Neural cell (in vitro differentiated cells): ENCODE data around the gene HPX. TPM values are rescaled to one million over a fixed set of nuclear protein-coding genes. Genes with fewer than 3 reads are reported as not detected.
A peak's percentile ranks its signal among the peaks of the same experiment; 100 is the strongest.

ENCODE experiments used
- H2AFZ ChIP-seq: fragments of 200-600, 300-800 bp; sonication (generic), shearing (Covaris generic); 2 replicates; pipeline ENCODE4 v1.6.0; 2014; ENCODE audit warnings: low read depth, mild to moderate bottlenecking, antibody characterized with exemption, low read length, moderate library complexity
- H3F3A ChIP-seq: fragments of 200-600 bp; shearing (Covaris generic); 2 replicates; pipeline ENCODE4 v1.6.1; 2016; ENCODE audit warnings: mild to moderate bottlenecking, moderate library complexity, mixed read lengths, antibody characterized with exemption, low read length; ENCODE audit not compliant: insufficient read depth, poor library complexity, severe bottlenecking
- H3K27ac ChIP-seq: fragments of 200-600, 300-800 bp; sonication (generic), shearing (Covaris generic); 2 replicates; pipeline ENCODE4 v1.5.1; 2014; ENCODE audit warnings: mild to moderate bottlenecking, low read length, moderate library complexity
- H3K27me3 ChIP-seq: fragments of 300-800, 200-600 bp; sonication (generic), shearing (Covaris generic); 2 replicates; pipeline ENCODE4 v1.6.0; 2014; ENCODE audit warnings: mild to moderate bottlenecking, low read depth, low read length, moderate library complexity; ENCODE audit not compliant: insufficient read depth
- H3K36me3 ChIP-seq: fragments of 300-800, 200-600 bp; sonication (generic), shearing (Covaris generic); 2 replicates; pipeline ENCODE4 v1.5.1; 2014; ENCODE audit warnings: mild to moderate bottlenecking, antibody characterized with exemption, low read length, moderate library complexity; ENCODE audit not compliant: insufficient read depth
- H3K4me2 ChIP-seq: fragments of 300-800, 200-600 bp; sonication (generic), shearing (Covaris generic); 2 replicates; pipeline ENCODE4 v1.6.0; 2014; ENCODE audit warnings: mild to moderate bottlenecking, low read length
- H3K4me3 ChIP-seq: fragments of 300-800, 200-600 bp; sonication (generic), shearing (Covaris generic); 2 replicates; pipeline ENCODE4 v1.5.1; 2014; ENCODE audit warnings: mild to moderate bottlenecking, low read length, moderate library complexity
- H3K79me2 ChIP-seq: fragments of 200-600 bp; shearing (Covaris generic); replicated peaks from 2 replicates; pipeline ENCODE4 v1.6.0; 2014; ENCODE audit warnings: mild to moderate bottlenecking, low read length, moderate library complexity; ENCODE audit not compliant: insufficient read depth
- H3K9ac ChIP-seq: fragments of 300-800, 200-600 bp; sonication (generic), shearing (Covaris generic); 2 replicates; pipeline ENCODE4 v1.6.1; 2016; ENCODE audit warnings: mild to moderate bottlenecking, low read length, mixed read lengths
- H3K9me2 ChIP-seq: fragments of 200-600 bp; shearing (Covaris generic); 2 replicates; pipeline ENCODE4 v1.6.1; 2016; ENCODE audit warnings: mild to moderate bottlenecking, low read length, mixed read lengths; ENCODE audit not compliant: insufficient read depth
- H3K9me3 ChIP-seq: fragments of 200-600, 300-800 bp; sonication (generic), shearing (Covaris generic); 2 replicates; pipeline ENCODE4 v1.6.1; 2016; ENCODE audit warnings: mild to moderate bottlenecking, mixed run types, low read length, moderate library complexity, mixed read lengths
- H4K20me1 ChIP-seq: fragments of 200-600 bp; shearing (Covaris generic); 2 replicates; pipeline ENCODE4 v1.6.1; 2016; ENCODE audit warnings: mild to moderate bottlenecking, mixed run types; ENCODE audit not compliant: insufficient read depth
- EP300 ChIP-seq: fragments of 450-650 bp; conservative IDR thresholded peaks from 2 replicates; pipeline ENCODE4 v1.6.1; 2014; ENCODE audit warnings: antibody characterized with exemption, mild to moderate bottlenecking, moderate library complexity; ENCODE audit not compliant: poor library complexity, severe bottlenecking
- EZH2 ChIP-seq: fragments of 200-600, 300-800 bp; shearing (Covaris generic), sonication (generic); IDR thresholded peaks from 2 replicates; pipeline ENCODE4 v1.6.1; 2014; ENCODE audit warnings: antibody characterized with exemption, low read length, borderline replicate concordance, mild to moderate bottlenecking; ENCODE audit not compliant: insufficient read depth, poor library complexity, severe bottlenecking
- MXI1 ChIP-seq: fragments of 450-650 bp; conservative IDR thresholded peaks from 2 replicates; pipeline ENCODE4 v1.6.1; 2014; ENCODE audit warnings: antibody characterized with exemption, mild to moderate bottlenecking; ENCODE audit not compliant: poor library complexity, severe bottlenecking
- POLR2AphosphoS5 ChIP-seq: IDR thresholded peaks from 2 replicates; pipeline ENCODE4 v1.6.1; 2012
- RAD21 ChIP-seq: fragments of 450-650 bp; conservative IDR thresholded peaks from 2 replicates; pipeline ENCODE4 v1.6.1; 2014; ENCODE audit warnings: antibody characterized with exemption, mild to moderate bottlenecking, moderate library complexity
- SMC3 ChIP-seq: fragments of 450-650 bp; conservative IDR thresholded peaks from 2 replicates; pipeline ENCODE4 v1.6.1; 2014; ENCODE audit warnings: antibody characterized with exemption, mild to moderate bottlenecking, moderate library complexity; ENCODE audit not compliant: poor library complexity
- TAF1 ChIP-seq: IDR thresholded peaks from 2 replicates; pipeline ENCODE4 v1.6.1; 2012; ENCODE audit warnings: low read depth
- polyA plus RNA-seq: library from polyadenylated mRNA; depleted of rRNA; stranded (reverse); fragments of >200 nt; gene quantifications from 2 replicates; pipeline ENCODE4 v1.2.3, GENCODE V29; 2014
- TF ChIP-seq, protein P1 (sequence below): fragments of 450-650 bp; IDR thresholded peaks from 2 replicates; pipeline ENCODE4 v1.5.1; 2014; ENCODE audit warnings: antibody characterized with exemption, mild to moderate bottlenecking, moderate library complexity; ENCODE audit not compliant: poor library complexity, severe bottlenecking
- TF ChIP-seq, protein P2 (sequence below): IDR thresholded peaks from 2 replicates; pipeline ENCODE4 v1.6.1; 2012; ENCODE audit warnings: borderline replicate concordance

HPX gene
- polyA plus RNA-seq, 1 donor from 2014 or later: 11.1 TPM

DNA sequence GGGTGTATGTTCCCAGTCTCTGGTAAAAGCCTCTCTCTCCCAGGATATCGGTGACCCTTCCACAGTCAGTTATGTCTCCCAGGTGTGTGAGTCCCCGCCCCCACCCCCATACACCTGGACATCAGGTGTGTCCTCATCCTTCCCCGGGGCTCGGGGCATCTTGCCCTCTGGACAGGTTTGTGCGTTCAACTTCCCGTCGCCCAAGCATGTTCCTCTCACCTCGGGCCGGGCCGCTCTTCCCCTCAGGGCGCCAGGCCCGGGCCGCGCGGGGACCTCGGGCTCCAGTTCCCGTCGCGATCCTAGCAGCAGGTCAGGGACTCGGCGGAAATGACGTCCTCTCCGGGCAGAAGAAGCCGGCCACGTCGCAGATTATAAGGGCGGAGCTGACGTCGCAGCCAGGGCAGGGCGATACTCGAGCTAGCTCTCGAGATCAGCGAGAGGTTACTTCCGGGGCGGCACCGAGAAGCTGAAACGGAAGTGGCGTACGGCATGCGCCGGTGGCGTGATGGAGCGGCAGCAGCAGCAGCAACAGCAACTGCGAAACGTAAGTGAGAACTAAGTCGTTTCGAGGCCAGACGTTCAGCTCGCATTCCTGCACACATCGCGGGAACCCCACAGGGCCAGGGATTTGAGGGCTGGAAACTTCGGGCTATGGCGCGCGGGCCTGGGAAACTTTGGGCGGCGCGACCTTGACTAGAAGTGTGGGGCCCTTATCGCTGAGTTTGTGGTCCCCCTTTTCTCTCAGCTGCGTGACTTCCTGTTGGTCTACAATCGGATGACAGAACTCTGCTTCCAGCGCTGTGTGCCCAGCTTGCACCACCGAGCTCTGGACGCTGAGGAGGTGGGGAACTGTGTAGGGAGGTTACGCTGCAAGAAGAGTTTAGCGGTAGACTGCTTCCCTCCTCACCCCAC, 40.5 kb upstream of the HPX start, which contains the start of the genes ARFIP2 and TIMM10B:
ARFIP2 (minus strand) TSS at position 320 of the 912 bp plus-strand sequence. CDS start 910 bp downstream, outside the sequence.
TIMM10B (plus strand) TSS at position 490 of the 912 bp plus-strand sequence; CDS start at position 506, 16 bp downstream.
- H3K4me2 ChIP-seq: peak within 1 kb of the TSS; percentile 91
- H3K9me2 ChIP-seq: no peaks in the 10 kb centered on the region
- no peaks in the 10 kb centered on the region for H3F3A ChIP-seq
- peak within 1 kb of the TSS; percentile 56 for H2AFZ ChIP-seq
- peak within 1 kb of the TSS; percentile 88 for H3K9ac ChIP-seq
- H3K36me3 ChIP-seq: no peaks in the 10 kb centered on the region
- peak within 1 kb of the TSS; percentile 74 for H3K4me3 ChIP-seq
- H3K79me2 ChIP-seq: peaks cover 26% of the 10 kb centered on the region
- no peaks in the 10 kb centered on the region for H3K27me3 ChIP-seq
- H4K20me1 ChIP-seq: no peaks in the 10 kb centered on the region
- no peaks in the 10 kb centered on the region for H3K9me3 ChIP-seq
- TF ChIP-seq RAD21 (peak; percentile 38), EZH2 (no peak), SMC3 (peak; percentile 34), MXI1 (peak; percentile 92), TAF1 (peak; percentile 71), POLR2AphosphoS5 (peak; percentile 95), EP300 (peak; percentile 79)
- TF ChIP-seq, protein P1, sequence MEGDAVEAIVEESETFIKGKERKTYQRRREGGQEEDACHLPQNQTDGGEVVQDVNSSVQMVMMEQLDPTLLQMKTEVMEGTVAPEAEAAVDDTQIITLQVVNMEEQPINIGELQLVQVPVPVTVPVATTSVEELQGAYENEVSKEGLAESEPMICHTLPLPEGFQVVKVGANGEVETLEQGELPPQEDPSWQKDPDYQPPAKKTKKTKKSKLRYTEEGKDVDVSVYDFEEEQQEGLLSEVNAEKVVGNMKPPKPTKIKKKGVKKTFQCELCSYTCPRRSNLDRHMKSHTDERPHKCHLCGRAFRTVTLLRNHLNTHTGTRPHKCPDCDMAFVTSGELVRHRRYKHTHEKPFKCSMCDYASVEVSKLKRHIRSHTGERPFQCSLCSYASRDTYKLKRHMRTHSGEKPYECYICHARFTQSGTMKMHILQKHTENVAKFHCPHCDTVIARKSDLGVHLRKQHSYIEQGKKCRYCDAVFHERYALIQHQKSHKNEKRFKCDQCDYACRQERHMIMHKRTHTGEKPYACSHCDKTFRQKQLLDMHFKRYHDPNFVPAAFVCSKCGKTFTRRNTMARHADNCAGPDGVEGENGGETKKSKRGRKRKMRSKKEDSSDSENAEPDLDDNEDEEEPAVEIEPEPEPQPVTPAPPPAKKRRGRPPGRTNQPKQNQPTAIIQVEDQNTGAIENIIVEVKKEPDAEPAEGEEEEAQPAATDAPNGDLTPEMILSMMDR: peak; percentile 9
- TF ChIP-seq, protein P2, sequence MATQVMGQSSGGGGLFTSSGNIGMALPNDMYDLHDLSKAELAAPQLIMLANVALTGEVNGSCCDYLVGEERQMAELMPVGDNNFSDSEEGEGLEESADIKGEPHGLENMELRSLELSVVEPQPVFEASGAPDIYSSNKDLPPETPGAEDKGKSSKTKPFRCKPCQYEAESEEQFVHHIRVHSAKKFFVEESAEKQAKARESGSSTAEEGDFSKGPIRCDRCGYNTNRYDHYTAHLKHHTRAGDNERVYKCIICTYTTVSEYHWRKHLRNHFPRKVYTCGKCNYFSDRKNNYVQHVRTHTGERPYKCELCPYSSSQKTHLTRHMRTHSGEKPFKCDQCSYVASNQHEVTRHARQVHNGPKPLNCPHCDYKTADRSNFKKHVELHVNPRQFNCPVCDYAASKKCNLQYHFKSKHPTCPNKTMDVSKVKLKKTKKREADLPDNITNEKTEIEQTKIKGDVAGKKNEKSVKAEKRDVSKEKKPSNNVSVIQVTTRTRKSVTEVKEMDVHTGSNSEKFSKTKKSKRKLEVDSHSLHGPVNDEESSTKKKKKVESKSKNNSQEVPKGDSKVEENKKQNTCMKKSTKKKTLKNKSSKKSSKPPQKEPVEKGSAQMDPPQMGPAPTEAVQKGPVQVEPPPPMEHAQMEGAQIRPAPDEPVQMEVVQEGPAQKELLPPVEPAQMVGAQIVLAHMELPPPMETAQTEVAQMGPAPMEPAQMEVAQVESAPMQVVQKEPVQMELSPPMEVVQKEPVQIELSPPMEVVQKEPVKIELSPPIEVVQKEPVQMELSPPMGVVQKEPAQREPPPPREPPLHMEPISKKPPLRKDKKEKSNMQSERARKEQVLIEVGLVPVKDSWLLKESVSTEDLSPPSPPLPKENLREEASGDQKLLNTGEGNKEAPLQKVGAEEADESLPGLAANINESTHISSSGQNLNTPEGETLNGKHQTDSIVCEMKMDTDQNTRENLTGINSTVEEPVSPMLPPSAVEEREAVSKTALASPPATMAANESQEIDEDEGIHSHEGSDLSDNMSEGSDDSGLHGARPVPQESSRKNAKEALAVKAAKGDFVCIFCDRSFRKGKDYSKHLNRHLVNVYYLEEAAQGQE: peak; percentile 62
- H3K27ac ChIP-seq: peak within 1 kb of the TSS; percentile 81

DNA sequence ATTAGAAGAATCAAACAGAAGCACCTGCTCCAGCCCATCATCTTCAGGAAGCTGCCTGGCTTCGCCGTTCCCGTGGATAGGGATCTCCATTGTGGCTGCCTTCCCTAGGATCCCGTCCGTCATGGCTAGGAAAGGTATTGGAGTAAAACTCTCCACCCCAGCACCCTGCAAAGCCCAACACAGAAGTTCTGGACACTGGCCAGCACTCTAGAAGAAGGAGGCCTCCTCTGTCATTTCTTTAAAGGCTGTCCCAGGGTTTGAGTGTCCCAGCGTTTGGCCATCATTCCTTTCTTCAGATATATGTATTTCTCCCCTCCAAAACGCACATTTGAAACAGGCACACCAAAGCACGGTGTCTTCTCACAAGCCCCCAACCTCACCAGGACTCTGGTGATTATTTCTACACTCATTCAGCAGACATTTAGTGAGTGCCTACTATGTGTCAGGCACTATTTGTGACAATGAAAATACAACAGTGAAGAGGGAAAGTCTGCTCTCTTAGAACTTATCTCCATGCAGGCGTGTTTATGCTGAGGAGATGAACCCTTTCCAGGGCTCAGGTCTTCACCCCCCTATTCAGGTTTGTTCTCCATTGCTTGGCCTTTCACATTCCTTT, 39.6 kb upstream of the HPX start:
- no peaks in the 10 kb centered on the region for H3K27me3 ChIP-seq
- no peaks in the 10 kb centered on the region for H4K20me1 ChIP-seq
- peak overlapping the region; percentile 66 for H3K27ac ChIP-seq
- H3K9ac ChIP-seq: peak overlapping the region; percentile 88
- no peaks in the 10 kb centered on the region for H3K9me3 ChIP-seq
- H3K36me3 ChIP-seq: no peaks in the 10 kb centered on the region
- H3K79me2 ChIP-seq: peaks cover 26% of the 10 kb centered on the region
- no peaks in the 10 kb centered on the region for H3F3A ChIP-seq
- peak overlapping the region; percentile 91 for H3K4me2 ChIP-seq
- TF ChIP-seq, protein P2: no peak
- TF ChIP-seq EP300 (no peak), POLR2AphosphoS5 (no peak), SMC3 (no peak), EZH2 (no peak), MXI1 (no peak), RAD21 (no peak), TAF1 (no peak)
- TF ChIP-seq, protein P1: no peak
- H3K9me2 ChIP-seq: no peaks in the 10 kb centered on the region
- no peak overlapping the region for H2AFZ ChIP-seq
- peak overlapping the region; percentile 74 for H3K4me3 ChIP-seq
